ENCODE results near the gene MRGPRF. TPM values are rescaled to one million over a fixed set of nuclear protein-coding genes. Genes with fewer than 3 reads are reported as not detected.

MRGPRF gene
- total and polyA plus RNA-seq, 11 donors = 1.6 to 13.1 (median 3.5) TPM

DNA sequence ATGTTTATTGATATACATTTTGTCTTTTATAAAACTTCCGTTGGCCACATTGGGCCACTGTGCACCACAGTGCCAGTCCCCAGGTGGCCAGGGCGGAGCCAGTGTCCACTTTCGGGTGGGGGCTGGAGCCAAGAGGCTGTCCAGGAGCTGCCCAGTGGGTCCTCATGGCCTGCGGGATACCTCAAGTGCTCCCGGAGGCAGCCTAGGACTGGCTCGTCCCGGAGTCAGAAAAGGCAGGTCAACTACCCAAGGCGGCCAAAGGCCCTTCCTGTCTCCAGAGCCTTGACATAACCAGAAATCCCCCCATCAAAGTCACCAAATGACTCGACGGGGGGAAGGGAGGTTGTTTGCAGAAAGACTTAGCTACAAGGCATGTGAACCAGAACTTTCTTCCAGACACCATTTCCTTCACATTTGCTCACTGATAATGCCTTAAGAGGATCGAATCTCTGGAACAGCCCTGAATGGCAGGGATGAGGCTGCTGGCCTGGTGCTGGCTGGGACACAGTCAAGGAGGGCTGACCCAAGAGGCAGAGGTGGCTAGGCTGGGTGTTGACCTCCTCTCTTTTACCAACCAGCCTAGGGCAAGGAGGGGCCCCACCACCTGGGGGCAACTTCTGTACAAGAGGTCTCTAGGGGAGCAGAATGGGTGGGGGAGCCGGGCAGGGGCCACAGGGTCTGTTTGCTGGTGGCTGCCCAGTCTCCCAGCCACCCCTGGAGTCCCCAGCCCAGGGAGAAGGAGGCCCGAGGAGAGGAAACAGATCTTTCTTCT, 8.4 kb downstream of the MRGPRF start:
- intact Hi-C loops (cut with DNase I) = no loop called here
- WGBS, 4 donors = 81 to 90% (median 87%) methylated on average over 9 to 13 of the region's 13 CpGs
- Histone ChIP-seq H3K36me3 (peaks cover 0 to 23% (median 0%) of the 10 kb centered on the region in 9 donors), H3K4me3 (no peak overlapping the region), H3K27ac (peak overlapping the region in 1 of 12 donors; percentile 93), H3K4me1 (peaks cover 0 to 31% (median 12%) of the 10 kb centered on the region in 12 donors), H3K27me3 (peaks cover 0 to 3% (median 0%) of the 10 kb centered on the region in 9 donors), H3K9me3 (no peaks in the 10 kb centered on the region)
- DNase-seq (no peak), ATAC-seq (no peak)
- TF ChIP-seq POLR2A (IDR thresholded peaks at IDR 0.05) = no peak
- TF ChIP-seq, protein P1, sequence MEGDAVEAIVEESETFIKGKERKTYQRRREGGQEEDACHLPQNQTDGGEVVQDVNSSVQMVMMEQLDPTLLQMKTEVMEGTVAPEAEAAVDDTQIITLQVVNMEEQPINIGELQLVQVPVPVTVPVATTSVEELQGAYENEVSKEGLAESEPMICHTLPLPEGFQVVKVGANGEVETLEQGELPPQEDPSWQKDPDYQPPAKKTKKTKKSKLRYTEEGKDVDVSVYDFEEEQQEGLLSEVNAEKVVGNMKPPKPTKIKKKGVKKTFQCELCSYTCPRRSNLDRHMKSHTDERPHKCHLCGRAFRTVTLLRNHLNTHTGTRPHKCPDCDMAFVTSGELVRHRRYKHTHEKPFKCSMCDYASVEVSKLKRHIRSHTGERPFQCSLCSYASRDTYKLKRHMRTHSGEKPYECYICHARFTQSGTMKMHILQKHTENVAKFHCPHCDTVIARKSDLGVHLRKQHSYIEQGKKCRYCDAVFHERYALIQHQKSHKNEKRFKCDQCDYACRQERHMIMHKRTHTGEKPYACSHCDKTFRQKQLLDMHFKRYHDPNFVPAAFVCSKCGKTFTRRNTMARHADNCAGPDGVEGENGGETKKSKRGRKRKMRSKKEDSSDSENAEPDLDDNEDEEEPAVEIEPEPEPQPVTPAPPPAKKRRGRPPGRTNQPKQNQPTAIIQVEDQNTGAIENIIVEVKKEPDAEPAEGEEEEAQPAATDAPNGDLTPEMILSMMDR (IDR thresholded peaks at IDR 0.05) = no peak

DNA sequence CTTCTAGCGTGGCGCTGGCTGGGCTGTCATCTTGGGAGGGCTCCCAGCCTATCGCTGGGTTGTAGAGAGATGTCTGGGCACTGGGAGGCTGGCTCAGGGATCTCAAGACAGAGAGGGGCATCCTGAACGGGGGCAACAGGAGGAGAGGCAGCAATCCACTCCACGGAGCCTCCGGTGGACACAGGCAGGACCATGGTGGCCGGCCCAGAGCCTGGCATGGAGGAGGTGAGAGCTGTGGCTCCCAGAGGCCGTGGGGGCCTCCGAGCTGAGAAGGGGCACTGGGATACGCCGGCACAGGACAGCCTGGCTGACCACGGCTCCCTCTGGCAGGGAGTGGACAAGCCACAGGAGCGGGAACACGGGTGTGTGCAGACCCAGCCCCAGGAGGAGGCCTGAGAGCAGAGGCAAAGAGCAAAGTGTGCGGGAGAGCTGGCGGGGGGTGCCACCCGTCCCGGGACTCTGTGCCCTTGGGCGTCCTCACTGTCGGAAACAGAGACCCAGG, 9.1 kb downstream of the MRGPRF start:
- Histone ChIP-seq H3K4me1 (peaks cover 0 to 28% (median 12%) of the 10 kb centered on the region in 12 donors), H3K27ac (peak overlapping the region in 1 of 12 donors; percentile 93)
- intact Hi-C loops (cut with DNase I) = no loop called here

DNA sequence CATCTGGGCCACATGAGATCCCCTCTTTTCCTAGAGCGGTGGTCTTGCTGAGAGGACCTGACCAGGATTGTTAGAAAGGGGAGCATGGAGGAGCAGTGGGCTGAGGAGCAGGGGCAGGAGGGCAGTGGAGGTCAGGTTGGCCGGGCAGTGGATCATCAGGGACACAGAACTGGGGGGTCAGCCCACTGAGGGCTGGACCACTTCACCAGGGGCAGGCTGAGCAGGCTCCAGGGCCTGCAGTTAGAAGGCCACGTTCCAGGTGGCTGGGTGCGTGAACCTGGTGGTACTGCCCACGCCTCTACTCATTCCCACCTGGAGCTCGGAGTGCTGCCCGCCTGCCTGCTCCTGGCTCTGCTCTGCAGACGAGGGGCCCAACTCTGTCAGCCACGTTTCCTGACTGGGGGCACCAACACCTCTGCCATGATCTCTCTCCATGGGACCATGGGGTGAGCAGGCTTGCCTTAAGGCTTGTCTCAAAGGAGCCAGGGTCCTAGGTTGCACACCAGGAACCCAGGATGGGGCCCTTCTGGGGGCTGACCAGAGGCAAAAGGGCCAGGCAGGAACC, 9.7 kb downstream of the MRGPRF start:
- peaks cover 0 to 29% (median 11%) of the 10 kb centered on the region in 12 donors for H3K4me1 ChIP-seq
- H3K27me3 ChIP-seq = no peaks in the 10 kb centered on the region
- peaks cover 0 to 23% (median 0%) of the 10 kb centered on the region in 9 donors for H3K36me3 ChIP-seq
- TF ChIP-seq, protein P1 (IDR thresholded peaks at IDR 0.05) = no peak
- no peak for TF ChIP-seq POLR2A (IDR thresholded peaks at IDR 0.05)
- H3K27ac ChIP-seq = peak overlapping the region in 1 of 12 donors; percentile 93
- WGBS, 4 donors = 95 to 96% (median 95%) methylated on average over 7 to 9 of the region's 9 CpGs
- DNase-seq (no peak), ATAC-seq (no peak)
- intact Hi-C loops (cut with DNase I) = no loop called here
- H3K9me3 ChIP-seq = no peaks in the 10 kb centered on the region
- no peak overlapping the region for H3K4me3 ChIP-seq

More for the DNA sequence above, 9.1 kb downstream of the MRGPRF start:
- H3K27me3 ChIP-seq = peaks cover 0 to 3% (median 0%) of the 10 kb centered on the region in 9 donors
- no peaks in the 10 kb centered on the region for H3K9me3 ChIP-seq
- ATAC-seq (no peak), DNase-seq (no peak)
- H3K4me3 ChIP-seq = no peak overlapping the region
- H3K36me3 ChIP-seq = peaks cover 0 to 23% (median 0%) of the 10 kb centered on the region in 9 donors
- TF ChIP-seq, protein P1 (IDR thresholded peaks at IDR 0.05) = no peak
- no peak for TF ChIP-seq POLR2A (IDR thresholded peaks at IDR 0.05)
- 92 to 95% (median 92%) methylated on average over 18 to 20 of the region's 20 CpGs for WGBS, 4 donors
